Measurements from ENCODE around the gene BLOC1S1. TPM values are rescaled to one million over a fixed set of nuclear protein-coding genes. Genes with fewer than 3 reads are reported as not detected.
A peak's percentile ranks its signal among the peaks of the same experiment; 100 is the strongest.

The BLOC1S1 gene
- total RNA-seq, 1 donor from 2014 or later = 51.0 TPM

DNA sequence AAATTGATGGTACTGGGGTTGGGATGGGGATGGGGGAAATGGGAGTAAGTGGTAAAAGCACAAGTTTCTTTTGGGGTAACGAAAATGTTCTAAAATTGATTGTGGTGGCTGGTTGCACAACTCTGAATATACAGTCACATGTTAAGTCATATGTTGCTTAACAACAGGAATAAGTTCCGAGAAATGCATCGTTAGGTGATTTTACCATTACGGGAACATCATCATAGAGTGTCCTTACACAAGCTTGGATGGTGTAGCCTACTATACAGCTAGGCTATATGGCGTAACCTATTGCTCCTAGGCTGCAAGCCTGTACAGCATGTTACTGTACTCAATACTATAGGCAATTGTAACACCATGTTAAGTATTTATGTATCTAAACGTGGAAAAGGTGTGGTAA lies 39.1 kb upstream of the BLOC1S1 start:
- H3K4me3 ChIP-seq (ENCODE audit: insufficient read depth, low read depth, low read length) = no peak overlapping the region
- Mint-ChIP-seq H3K4me1 (ENCODE audit: low read depth, unreplicated experiment) (peaks cover 7% of the 10 kb centered on the region), H3K4me3 (ENCODE audit: unreplicated experiment) (no peak overlapping the region), H3K36me3 (ENCODE audit: low read depth, unreplicated experiment) (no peaks in the 10 kb centered on the region), H3K9me3 (ENCODE audit: unreplicated experiment) (peaks cover 1% of the 10 kb centered on the region), H3K27me3 (ENCODE audit: low read depth, unreplicated experiment) (peaks cover 14% of the 10 kb centered on the region), H3K27ac (ENCODE audit: unreplicated experiment) (no peak overlapping the region)
- H3K4me1 ChIP-seq (ENCODE audit: insufficient read depth, low read length) = peaks cover 7% of the 10 kb centered on the region
- no peak overlapping the region for H2AFZ ChIP-seq (ENCODE audit: low read depth, low read length)
- H3K27ac ChIP-seq (ENCODE audit: low read depth, low read length) = no peak overlapping the region
- H3K27me3 ChIP-seq (ENCODE audit: insufficient read depth, low read length) = no peaks in the 10 kb centered on the region
- no peaks in the 10 kb centered on the region for H4K20me1 ChIP-seq (ENCODE audit: insufficient read depth, low read length)
- H3K9me3 ChIP-seq (ENCODE audit: insufficient read depth, low read depth, low read length) = no peaks in the 10 kb centered on the region
- TF ChIP-seq EZH2 (IDR thresholded peaks at IDR 0.05; ENCODE audit: insufficient read depth, low read length) = no peak
- TF ChIP-seq, protein P1, sequence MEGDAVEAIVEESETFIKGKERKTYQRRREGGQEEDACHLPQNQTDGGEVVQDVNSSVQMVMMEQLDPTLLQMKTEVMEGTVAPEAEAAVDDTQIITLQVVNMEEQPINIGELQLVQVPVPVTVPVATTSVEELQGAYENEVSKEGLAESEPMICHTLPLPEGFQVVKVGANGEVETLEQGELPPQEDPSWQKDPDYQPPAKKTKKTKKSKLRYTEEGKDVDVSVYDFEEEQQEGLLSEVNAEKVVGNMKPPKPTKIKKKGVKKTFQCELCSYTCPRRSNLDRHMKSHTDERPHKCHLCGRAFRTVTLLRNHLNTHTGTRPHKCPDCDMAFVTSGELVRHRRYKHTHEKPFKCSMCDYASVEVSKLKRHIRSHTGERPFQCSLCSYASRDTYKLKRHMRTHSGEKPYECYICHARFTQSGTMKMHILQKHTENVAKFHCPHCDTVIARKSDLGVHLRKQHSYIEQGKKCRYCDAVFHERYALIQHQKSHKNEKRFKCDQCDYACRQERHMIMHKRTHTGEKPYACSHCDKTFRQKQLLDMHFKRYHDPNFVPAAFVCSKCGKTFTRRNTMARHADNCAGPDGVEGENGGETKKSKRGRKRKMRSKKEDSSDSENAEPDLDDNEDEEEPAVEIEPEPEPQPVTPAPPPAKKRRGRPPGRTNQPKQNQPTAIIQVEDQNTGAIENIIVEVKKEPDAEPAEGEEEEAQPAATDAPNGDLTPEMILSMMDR (IDR thresholded peaks at IDR 0.05; ENCODE audit: insufficient read depth, low read depth, low read length) = no peak
- H3K4me2 ChIP-seq (ENCODE audit: low read length) = no peak overlapping the region
- DNase-seq (ENCODE audit: low read depth) (no peak), FAIRE-seq (no peak)
- H3K79me2 ChIP-seq (ENCODE audit: insufficient read depth, low read length) = no peaks in the 10 kb centered on the region
- no peak overlapping the region for H3K9ac ChIP-seq (ENCODE audit: low read length)
- H3K36me3 ChIP-seq (ENCODE audit: insufficient read depth, low read length) = no peaks in the 10 kb centered on the region

DNA sequence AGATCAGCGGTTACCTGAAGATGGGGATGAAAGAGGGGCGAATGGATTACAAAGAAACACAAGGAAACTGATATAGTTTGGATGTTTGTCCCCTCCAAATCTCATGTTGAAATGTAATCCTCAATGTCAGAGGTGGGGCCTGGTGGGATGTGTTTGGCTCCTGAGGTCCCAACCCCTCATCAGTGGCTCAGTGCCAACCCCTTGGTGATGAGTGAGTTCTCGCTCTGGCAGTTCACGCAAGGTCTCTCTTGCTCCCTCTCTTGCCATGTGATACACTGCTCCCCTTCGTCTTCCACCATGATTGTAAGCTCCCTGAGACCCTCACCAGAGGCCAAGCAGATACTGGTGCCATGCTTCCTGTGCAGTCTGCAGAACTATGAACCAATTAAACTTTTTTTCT lies 36.2 kb upstream of the BLOC1S1 start:
- no peak for FAIRE-seq
- H3K27ac ChIP-seq (ENCODE audit: low read depth, low read length) = no peak overlapping the region
- H4K20me1 ChIP-seq (ENCODE audit: insufficient read depth, low read length) = no peaks in the 10 kb centered on the region
- H3K27me3 ChIP-seq (ENCODE audit: insufficient read depth, low read length) = no peaks in the 10 kb centered on the region
- no peaks in the 10 kb centered on the region for H3K79me2 ChIP-seq (ENCODE audit: insufficient read depth, low read length)
- peaks cover 14% of the 10 kb centered on the region for H3K4me1 Mint-ChIP-seq (ENCODE audit: low read depth, unreplicated experiment)
- H3K4me3 ChIP-seq (ENCODE audit: insufficient read depth, low read depth, low read length) = no peak overlapping the region
- H3K4me2 ChIP-seq (ENCODE audit: low read length) = no peak overlapping the region
- no peaks in the 10 kb centered on the region for H3K9me3 ChIP-seq (ENCODE audit: insufficient read depth, low read depth, low read length)
- peaks cover 10% of the 10 kb centered on the region for H3K4me1 ChIP-seq (ENCODE audit: insufficient read depth, low read length)
- DNase-seq (ENCODE audit: low read depth) = no peak
- H3K27ac Mint-ChIP-seq (ENCODE audit: unreplicated experiment) = no peak overlapping the region
- peaks cover 2% of the 10 kb centered on the region for H3K36me3 Mint-ChIP-seq (ENCODE audit: low read depth, unreplicated experiment)
- no peak overlapping the region for H2AFZ ChIP-seq (ENCODE audit: low read depth, low read length)
- peaks cover 14% of the 10 kb centered on the region for H3K27me3 Mint-ChIP-seq (ENCODE audit: low read depth, unreplicated experiment)
- H3K4me3 Mint-ChIP-seq (ENCODE audit: unreplicated experiment) = no peak overlapping the region
- H3K9ac ChIP-seq (ENCODE audit: low read length) = no peak overlapping the region
- H3K36me3 ChIP-seq (ENCODE audit: insufficient read depth, low read length) = no peaks in the 10 kb centered on the region
- TF ChIP-seq, protein P1 (IDR thresholded peaks at IDR 0.05; ENCODE audit: insufficient read depth, low read depth, low read length) = no peak
- no peak for TF ChIP-seq EZH2 (IDR thresholded peaks at IDR 0.05; ENCODE audit: insufficient read depth, low read length)
- H3K9me3 Mint-ChIP-seq (ENCODE audit: unreplicated experiment) = no peaks in the 10 kb centered on the region

DNA sequence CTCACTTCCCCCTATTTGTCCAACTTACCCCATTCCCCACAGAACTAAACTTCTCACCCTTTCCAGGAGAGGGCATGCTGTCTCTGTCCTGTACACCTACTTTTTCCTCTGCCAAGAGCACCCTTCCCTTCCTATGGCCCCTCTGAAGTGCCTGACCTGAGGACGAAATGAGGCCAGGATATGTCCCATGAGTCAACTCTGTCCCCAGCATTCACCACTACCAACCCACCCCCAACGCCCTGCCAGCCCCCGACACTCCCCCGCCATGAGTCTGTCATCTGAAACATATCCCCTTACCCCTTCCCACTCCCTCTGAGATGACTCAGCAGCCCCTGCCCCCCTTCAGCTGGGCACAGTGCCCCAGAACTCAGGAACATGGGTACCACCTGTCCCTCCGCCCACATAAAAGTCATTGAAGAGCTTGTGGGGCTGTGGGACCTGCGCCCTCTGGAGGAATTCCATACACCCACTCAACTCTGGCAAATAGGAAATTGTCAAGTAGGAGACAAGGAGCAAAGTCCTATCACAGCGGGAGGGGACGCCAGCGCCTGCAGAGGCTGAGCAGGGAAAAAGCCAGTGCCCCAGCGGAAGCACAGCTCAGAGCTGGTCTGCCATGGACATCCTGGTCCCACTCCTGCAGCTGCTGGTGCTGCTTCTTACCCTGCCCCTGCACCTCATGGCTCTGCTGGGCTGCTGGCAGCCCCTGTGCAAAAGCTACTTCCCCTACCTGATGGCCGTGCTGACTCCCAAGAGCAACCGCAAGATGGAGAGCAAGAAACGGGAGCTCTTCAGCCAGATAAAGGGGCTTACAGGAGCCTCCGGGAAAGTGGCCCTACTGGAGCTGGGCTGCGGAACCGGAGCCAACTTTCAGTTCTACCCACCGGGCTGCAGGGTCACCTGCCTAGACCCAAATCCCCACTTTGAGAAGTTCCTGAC lies 34.4 kb upstream of the BLOC1S1 start:
- H3K27me3 Mint-ChIP-seq (ENCODE audit: low read depth, unreplicated experiment) = peaks cover 17% of the 10 kb centered on the region
- H3K4me1 ChIP-seq (ENCODE audit: insufficient read depth, low read length) = peaks cover 10% of the 10 kb centered on the region
- H2AFZ ChIP-seq (ENCODE audit: low read depth, low read length) = peak overlapping the region; percentile 68
- TF ChIP-seq EZH2 (IDR thresholded peaks at IDR 0.05; ENCODE audit: insufficient read depth, low read length) = no peak
- TF ChIP-seq, protein P1 (IDR thresholded peaks at IDR 0.05; ENCODE audit: insufficient read depth, low read depth, low read length) = no peak
- H3K36me3 Mint-ChIP-seq (ENCODE audit: low read depth, unreplicated experiment) = peaks cover 2% of the 10 kb centered on the region
- H3K4me1 Mint-ChIP-seq (ENCODE audit: low read depth, unreplicated experiment) = peaks cover 14% of the 10 kb centered on the region
- no peak overlapping the region for H3K27ac Mint-ChIP-seq (ENCODE audit: unreplicated experiment)
- no peaks in the 10 kb centered on the region for H4K20me1 ChIP-seq (ENCODE audit: insufficient read depth, low read length)
- H3K27ac ChIP-seq (ENCODE audit: low read depth, low read length) = no peak overlapping the region
- H3K9ac ChIP-seq (ENCODE audit: low read length) = no peak overlapping the region
- peak; percentile 53 for DNase-seq (ENCODE audit: low read depth)
- no peaks in the 10 kb centered on the region for H3K9me3 ChIP-seq (ENCODE audit: insufficient read depth, low read depth, low read length)
- H3K36me3 ChIP-seq (ENCODE audit: insufficient read depth, low read length) = no peaks in the 10 kb centered on the region
- H3K9me3 Mint-ChIP-seq (ENCODE audit: unreplicated experiment) = peaks cover 5% of the 10 kb centered on the region
- H3K27me3 ChIP-seq (ENCODE audit: insufficient read depth, low read length) = no peaks in the 10 kb centered on the region
- H3K79me2 ChIP-seq (ENCODE audit: insufficient read depth, low read length) = no peaks in the 10 kb centered on the region
- no peak for FAIRE-seq
- peak overlapping the region; percentile 78 for H3K4me2 ChIP-seq (ENCODE audit: low read length)
- peak overlapping the region; percentile 48 for H3K4me3 ChIP-seq (ENCODE audit: insufficient read depth, low read depth, low read length)
- no peak overlapping the region for H3K4me3 Mint-ChIP-seq (ENCODE audit: unreplicated experiment)
